ENCODE results near the gene ANKRD22.
"Not testable (repeated sequence)": the region's sequence is repeated elsewhere in the genome, so short reads cannot be mapped to it uniquely, and the experiment has no call there.

The ANKRD22 gene

DNA sequence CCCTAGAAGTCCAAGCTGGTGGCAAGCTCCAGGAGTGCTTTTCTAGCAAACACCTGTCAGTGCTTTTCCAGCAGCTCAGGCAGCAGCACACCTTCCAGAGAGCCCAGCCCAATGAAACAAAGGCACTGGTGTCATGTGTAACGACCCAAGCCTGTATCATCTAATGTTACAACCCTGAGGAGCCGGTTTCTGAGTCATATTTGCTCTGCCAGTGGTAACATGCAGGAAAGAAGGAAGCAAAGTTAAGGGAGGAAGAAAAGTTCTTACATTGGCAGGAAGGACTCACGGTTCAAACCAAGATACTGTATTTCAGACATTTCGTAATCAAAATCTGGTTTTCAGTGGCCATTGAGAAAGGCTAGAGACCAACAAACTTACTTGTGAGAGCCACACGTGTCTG, at the start of gene ANKRD22:
TSS of gene ANKRD22 (minus strand) at position 139 of the 400 bp plus-strand sequence. CDS start 237 bp downstream, outside the sequence.
- no peak for DNase-seq (ENCODE audit: low spot score)

DNA sequence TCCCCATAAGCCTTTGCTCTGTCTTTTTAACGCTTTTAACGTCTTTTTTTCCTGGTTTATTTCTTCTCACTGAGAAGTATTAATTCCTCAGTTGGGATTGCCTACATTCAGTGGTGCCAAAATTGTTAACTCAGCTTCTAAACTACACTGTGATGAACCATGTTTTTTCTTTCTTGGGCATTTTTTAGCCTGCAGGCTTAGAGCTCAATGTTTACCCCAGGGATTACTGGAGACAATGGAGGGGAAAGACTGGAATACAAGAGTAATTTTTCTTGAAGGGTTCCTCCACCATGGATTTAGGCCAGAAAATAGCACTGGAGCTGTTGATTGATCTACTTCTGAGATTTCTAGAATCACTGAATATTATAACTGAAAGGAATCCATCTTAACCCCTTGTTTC, 48.2 kb upstream of the ANKRD22 start:
- DNase-seq (ENCODE audit: low spot score) = no peak

DNA sequence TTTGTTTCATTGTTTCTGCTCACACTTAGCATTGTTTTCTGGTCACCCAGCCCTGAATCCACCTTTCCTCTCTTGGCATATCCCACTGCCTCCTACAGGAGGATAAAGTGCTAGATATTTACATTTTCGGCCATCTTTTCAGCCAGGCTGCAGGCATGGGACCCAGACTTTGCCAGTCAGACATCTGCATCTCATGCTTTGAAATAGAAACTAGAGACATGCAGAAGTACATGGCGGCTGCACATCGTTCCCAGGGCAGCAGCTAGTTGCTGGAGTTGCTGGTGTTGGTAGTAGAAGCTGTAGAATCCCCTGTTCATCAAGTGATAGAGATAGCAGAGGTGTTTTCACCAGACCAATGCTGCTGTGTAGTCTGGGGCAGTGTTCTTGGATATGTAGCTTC, 47.1 kb upstream of the ANKRD22 start:
- no peak for DNase-seq (ENCODE audit: low spot score)

DNA sequence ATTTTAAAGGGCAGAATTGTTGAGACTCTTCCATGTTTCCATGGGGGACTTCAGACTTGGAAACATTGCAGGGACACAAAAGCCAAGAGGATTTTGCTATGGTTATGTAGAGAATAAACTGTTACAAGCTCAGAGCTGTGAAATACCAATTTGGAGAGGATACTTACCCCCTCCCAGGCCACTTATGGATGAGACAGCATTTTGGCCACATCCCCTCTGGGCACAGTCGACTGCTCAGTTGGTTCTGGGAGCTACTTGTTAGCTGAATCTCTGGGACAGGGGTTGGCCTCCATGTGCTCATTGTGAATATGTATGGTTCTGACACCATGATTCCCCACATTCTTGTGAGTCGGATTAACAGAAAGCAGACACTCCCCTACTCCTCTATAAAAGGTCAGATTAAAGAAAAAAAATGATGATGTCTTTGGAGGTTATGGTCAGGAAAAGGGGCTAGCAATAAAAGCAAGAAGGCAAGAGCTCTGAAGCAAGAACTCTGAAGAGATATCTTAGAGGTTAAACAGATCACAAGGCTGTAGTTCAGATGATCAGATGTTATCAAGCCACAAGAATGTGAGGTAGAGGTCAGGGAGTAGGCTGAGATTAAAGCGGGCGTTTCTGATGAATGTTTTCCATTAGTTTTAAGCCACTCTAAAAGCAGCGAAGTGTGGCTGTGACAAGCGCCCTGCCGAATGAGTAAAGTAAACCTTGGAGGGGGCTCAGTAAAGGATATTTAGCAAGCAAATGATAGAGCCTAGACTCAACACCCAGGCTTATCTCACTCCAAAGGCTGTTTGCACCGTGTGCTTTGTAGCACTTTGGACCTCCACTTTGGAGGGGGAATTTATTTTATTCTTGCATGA, 45.6 kb upstream of the ANKRD22 start:
- DNase-seq (ENCODE audit: low spot score) = no peak

DNA sequence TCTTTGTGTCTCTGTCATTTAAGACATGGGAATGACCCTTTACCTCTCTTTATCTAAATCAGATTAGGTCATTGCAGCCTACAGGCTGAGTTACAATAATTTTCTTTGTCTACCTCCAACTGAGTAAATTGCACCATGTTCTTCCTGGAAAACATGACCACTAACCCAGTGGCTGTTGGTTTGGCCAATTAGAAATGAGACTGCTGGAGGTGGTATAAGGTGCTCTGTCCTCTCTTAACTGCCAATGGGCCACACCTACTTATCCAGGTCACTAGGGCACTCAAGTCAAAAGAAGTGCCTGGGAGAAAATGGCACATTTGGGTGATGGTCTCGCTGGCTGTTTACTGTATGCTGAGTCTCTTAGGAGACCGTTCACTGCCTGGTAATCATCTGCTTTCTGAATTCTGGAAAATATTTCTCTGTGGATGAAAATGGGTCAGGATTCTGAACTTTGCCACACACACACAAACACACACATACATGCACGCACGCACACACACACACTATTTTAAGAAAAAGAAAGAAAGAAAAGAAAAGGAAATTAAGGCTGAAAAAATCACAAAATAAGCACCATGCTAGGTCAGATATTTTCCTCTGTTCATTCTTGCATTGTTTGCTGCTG, 44.8 kb upstream of the ANKRD22 start:
- DNase-seq (ENCODE audit: low spot score) = no peak

DNA sequence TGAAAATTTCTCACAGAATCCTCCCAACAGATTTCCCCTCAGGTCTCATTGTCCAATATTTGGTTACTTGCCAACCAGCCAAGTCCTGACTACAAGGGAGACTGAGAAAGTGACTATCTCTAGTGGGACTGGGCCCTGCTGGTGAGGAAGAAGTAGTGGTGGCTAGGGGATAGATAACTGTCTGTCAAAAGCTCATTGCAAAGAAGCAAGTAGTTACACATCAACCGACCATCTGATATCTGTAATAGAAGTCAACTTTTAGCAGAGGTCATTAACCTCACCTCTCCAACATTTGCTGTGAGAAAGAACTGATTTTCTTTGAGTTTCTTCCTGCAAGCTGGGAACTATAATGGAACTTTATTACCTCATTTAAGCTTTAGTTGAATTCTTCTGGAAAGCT, 43.6 kb upstream of the ANKRD22 start:
- DNase-seq (ENCODE audit: low spot score) = no peak

DNA sequence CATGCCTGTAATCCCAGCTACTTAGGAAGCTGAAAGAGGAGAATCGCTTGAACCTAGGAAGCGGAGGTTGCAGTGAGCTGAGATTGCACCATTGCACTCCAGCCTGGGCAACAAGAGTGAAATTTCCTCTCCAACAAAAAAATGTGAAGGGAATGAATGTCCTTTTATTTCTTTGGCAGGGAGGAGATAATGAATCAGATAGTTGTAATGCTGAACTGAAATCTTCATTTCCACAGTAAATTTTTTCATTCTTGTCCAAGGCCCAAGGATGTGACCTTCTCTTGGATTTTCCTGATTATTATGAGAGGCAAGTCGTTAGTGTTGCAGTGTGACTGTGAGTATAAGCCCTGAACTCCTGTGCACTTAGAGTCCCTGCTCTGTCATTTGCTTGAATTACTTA, 42.0 kb upstream of the ANKRD22 start:
- no peak for DNase-seq (ENCODE audit: low spot score)

DNA sequence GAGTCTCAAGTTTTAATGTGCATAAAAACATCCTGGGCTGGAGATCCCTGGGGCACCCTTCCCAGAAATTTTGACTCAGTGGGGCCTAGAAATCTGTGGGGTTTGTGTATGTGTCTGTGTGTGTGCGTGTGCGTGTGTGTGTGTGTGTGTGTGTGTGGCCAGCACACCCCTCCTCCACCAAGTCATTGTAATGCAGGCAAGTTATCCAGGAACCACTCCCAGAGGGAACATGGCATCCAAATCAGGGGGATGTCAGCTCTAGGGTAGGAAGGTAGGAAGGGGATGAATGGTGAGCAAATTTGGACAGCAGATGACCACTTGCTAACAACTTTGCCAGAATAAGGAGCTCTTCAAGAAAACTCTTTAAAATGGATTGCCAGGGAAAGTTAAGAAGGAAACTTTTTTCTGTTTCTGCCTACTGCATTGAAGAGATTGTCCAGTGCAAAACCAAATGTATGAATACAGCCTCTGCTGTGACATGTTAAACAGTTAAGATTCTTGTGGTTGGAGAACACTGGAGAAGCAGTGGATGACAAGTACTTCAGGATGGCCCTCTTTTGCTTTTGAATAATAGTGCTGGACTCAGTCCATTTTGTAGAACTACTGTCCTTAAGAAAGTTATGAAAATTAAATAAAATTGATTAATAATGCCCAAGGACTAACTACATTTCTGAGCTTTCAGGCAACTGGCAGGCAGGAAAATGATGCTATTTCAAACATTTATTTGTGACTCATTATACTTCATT, 40.8 kb upstream of the ANKRD22 start:
- no peak for DNase-seq (ENCODE audit: low spot score)

DNA sequence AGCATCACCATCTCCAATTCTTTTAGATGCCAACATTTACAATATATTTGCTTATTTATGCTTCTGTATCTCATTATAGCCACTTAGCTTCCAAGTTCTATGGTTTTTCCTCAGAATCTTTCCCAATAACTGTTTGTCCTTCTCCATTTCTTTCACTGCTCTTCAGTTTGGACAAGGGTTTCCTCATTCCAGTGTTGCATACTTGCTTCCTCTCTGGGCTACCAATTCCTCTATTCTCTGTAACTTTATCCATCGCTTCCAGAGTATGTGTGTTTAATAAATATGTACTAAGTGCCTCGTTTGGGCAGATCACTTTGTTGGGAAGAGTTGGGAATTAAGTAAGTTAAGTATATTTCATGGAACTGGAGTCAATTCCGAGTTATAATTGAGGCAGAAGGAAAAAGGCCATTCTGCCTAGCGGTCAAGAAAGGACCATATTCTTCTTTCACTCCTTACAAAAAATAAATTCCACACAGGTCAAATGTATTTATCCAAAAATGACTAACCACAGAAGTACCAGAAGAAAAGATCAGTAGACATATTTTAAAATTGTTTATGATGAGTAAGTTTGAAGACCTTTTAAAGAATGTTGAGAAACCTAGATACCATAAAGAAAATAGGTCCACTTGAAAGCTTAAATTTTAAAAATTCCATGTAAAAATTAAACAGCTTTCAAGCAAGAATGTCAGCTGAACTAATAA, 39.2 kb upstream of the ANKRD22 start:
- no peak for DNase-seq (ENCODE audit: low spot score)

DNA sequence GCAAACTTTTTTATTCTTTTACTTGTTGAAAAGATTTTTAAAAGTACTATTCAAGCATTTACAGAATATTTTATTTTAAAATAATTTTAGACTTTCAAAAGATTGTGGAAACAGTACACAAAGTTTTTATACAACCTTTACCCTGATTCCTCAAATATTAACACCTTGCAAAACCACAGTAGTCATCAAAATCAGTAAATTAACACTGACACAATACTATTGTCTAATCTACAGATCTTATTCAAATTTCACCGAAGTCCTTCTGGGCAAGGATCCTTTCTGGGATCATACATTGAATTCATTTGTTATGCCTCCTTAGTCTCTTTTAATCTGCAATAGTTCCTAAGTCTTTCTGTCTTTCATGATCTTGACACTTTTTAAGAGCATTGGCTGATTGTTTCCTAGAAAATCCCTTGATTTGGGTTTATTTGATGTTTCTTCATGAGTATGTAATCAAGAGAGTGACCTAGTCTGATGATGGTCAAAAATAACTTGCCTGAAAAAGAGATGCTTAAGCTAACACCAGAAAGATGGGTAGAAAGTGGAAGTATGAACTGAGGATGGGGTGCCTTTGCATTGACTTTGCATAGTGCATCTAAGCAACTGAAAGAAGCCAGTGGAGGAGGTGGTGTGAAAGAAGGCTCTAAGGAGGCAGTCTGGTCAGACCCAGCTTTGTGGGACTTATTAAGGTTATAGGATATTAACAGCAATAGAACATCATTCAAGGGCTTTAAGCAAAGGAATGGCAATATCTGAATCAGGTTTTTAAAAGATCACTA, 38.1 kb upstream of the ANKRD22 start:
- no peak for DNase-seq (ENCODE audit: low spot score)

DNA sequence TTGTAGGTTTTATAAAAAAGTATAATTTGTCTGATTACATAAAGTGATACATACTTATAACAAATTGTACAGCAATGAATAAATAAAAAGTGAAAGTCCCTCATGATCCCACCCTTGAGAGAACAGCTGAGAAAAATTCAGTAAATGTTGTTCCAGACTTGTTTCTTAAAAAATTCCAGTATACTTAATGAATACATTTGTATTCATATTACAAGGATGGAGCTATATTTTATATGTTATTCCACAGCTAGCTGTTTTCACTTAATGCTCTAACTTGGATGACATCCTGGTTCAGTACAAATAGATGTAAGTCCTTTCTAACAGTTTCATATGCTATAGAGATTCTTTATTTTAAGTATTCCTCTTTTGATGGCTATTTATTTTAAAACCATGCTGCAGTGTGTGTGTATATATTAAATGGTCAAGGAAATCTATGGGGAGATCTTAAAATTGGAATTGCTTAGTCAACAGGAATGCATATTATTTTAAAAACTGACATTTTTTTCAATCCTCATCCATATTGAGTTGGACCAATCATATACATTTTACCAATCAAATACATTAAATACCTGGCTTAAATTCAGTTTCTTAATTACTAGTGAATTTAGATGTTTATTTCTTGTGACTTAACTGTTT, 37.3 kb upstream of the ANKRD22 start:
- DNase-seq (ENCODE audit: low spot score) = no peak

DNA sequence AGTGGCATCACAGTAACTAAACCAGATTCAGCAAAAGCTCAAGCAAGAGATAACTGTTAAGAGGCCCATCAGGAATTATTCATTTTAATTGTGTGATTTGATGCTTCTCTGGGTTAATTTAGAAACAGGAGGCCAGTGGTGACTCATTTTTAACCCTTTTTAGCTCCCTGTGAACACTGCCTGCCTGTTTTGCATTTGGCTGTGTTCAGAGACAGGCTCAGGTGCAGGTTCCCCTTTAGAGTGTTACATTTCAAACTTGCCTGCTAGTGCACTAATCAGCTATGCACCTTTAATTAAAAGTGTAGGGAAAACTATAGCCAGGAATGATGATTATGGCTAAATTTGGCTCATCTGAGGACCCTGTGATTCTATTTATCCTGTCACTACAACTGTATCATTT, 34.9 kb upstream of the ANKRD22 start:
- DNase-seq (ENCODE audit: low spot score) = no peak

DNA sequence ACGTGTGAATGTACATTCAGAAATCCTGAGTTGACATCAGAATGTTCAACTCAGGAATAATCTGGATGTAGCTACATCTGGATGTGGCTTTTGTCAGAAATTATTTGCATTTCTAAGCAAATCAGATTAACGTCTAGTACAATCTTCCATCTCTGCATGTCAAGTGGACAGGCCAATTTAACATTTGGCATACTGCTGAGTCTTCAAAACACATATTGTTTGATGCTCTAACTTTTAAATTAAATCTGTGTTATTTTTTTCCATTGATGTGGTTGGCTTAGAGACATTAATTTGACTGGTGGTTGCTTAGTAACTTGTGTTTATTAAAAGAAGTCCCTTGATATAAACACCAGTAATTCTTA, 31.8 kb upstream of the ANKRD22 start:
- DNase-seq (ENCODE audit: low spot score) = peak; percentile 44

DNA sequence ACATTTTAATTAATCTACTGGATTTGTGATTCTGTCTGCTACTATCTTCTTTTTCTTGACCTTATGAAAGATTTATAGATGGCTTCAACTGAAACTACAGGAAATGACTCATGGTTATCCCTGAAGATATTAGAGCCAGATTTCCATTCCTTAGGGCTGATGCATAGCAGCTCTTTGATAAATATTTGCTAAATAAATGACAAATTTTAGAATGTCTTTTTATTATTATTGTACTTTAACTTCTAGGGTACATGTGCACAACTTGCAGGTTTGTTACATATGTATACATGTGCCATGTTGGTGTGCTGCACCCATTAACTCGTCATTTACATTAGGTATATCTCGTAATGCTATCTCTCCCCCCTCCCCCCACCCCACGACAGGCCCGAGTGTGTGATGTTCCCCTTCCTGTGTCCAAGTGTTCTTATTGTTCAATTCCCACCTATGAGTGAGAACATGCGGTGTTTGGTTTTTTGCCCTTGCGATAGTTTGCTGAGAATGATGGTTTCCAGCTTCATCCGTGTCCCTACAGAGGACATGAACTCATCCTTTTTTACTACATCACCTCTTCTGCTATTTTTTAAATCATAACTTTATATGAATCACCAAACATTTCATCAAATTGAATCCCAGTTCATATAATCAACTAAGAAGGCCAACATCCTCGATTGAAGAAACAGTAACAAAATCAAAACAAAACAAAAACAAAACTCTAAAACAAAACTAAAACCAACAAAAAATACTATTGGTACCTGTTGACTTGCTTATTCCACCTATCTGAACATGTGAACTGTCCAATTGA, 31.2 kb upstream of the ANKRD22 start:
- DNase-seq (ENCODE audit: low spot score) = not testable (repeated sequence)

DNA sequence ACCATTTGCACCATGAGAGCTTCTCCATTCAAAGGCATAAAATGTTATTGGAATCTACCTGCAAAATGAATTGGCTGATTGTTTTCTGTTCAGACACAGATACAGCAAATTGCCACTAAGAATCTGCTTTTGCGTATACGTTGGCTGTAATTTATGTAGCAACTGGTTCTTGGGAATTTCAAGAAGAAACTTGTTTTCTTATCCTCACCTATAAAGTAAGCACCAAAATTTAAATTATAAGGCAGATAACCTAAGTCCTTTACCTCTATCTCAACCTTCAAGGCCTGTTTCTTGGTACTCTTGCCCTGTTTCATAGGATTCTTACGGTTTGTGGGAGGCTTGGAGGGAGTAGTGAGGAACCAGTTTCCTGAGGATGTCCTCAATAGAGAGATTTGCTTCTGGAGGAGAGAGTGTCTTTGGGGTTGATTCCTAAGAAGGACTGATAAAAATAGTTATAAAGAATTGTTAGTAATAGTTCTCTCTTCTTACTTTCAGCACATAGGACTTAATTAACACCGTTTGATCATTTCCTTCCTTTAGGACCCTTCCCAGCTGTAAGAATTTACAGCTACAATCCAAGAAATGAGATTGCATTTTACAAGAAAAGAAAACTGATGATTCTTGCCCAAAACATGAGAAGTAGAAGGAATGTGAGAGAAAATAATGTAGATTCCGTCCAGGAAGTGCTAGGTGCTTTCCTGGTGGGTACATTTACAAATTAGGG, 30.4 kb upstream of the ANKRD22 start:
- DNase-seq (ENCODE audit: low spot score) = no peak

DNA sequence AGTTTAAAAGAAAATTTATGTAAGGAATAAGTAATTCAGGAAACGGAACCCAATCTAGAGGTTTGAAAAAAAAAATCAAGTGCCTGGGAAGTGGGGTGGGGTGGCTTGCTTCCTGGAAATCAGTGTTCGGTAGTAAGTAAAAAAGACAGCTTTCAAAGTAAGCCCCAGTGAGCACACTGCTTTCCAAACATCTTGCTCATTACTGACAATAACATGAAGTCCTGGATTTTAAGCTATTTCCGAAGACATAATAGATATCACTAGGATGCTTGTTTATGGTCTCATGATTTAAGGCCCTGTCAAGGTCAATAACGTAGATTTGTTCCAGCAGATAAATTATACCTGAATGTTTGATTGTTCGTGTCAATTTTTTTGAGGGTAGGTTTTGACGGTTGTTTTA, 29.7 kb upstream of the ANKRD22 start:
- peak; percentile 45 for DNase-seq (ENCODE audit: low spot score)

DNA sequence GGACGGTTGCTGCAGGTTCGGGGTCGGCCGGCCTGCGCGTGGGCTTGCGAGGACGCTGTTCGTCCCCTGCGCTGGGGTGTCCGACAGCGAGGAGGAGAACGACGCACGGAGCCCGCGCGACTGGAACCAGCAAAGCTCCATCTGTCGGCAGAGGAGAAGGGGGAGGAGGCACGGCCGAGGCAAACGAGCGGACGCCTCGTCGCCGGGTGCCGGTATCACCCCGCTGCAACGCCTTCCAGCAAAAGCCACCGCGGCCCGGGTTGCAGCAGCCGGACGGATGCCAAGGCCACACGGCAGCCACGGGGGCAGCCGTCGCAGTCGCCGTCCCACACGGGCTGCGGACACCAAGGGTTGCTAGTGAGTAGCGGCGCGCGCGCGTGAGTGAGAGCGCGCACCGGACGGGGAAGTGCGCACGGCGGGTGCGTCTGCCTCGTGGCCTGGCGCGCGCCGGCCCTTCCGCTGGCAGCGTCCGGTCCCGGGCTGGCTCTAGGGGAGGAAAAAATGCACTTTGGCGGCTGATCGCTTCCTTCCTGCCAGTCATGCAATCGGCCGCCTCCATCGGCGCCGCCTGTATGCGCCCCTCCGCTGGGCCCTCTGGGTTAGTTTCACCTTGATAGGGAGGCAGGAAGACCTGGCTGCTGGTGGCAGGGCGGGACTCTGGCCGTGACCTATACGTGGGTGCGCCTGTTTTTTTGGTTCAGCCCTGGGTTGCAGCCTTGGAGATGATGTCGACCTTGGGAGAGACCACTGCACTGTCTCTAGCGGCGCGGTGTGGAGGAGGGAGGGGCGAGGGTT, 28.8 kb upstream of the ANKRD22 start:
- DNase-seq (ENCODE audit: low spot score) = peak; percentile 70

DNA sequence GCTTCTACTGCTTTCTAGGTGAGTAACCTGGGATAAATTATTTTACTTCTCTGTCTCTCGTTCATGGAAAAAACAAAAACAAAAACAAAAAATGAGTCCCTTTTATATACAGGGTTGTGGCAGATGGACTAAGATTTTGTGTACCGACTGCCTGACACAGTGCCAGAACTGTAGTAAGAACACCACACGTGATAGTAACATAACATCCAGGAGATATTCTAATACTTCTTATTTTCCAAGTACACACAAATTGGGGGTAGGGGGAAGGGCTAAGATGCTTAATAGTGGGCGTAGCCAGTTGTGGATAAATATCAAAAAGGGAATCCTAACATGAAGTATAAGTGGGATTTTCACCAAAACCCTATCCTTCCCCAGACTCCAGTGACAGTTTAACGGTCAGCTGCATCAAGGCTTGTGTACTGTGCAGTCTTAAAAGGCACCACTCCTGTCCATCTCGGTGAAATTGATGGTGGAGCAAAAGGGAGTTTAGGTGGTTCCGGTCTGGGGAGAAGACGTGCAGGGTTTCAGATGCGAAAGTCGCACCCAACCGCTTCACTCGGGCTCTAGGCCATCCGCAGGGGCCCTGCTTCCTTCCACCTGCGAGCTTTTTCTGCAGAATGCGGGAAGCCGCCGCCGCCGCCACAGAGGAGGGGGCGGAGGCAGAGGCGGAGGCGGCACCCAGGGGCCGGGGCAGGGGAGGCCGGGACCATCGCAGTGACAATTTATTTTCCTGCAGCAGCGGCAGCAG, 28.1 kb upstream of the ANKRD22 start, which contains the start of gene STAMBPL1:
TSS of gene STAMBPL1 (plus strand) at position 712 of the 748 bp plus-strand sequence. CDS start 21,464 bp downstream, outside the sequence.
- peak; percentile 71 for DNase-seq (ENCODE audit: low spot score)
